Neural cell (in vitro differentiated cells): ENCODE results near the gene KNSTRN. TPM values are rescaled to one million over a fixed set of nuclear protein-coding genes. Genes with fewer than 3 reads are reported as not detected.

Experiments used
- H2AFZ ChIP-seq: fragments of 200-600, 300-800 bp; sonication (generic), shearing (Covaris generic); 2 replicates; pipeline ENCODE4 v1.6.0; 2014; ENCODE audit warnings: low read depth, mild to moderate bottlenecking, antibody characterized with exemption, low read length, moderate library complexity
- H3F3A ChIP-seq: fragments of 200-600 bp; shearing (Covaris generic); 2 replicates; pipeline ENCODE4 v1.6.1; 2016; ENCODE audit warnings: mild to moderate bottlenecking, moderate library complexity, mixed read lengths, antibody characterized with exemption, low read length; ENCODE audit not compliant: insufficient read depth, poor library complexity, severe bottlenecking
- H3K27ac ChIP-seq: fragments of 200-600, 300-800 bp; sonication (generic), shearing (Covaris generic); 2 replicates; pipeline ENCODE4 v1.5.1; 2014; ENCODE audit warnings: mild to moderate bottlenecking, low read length, moderate library complexity
- H3K27me3 ChIP-seq: fragments of 300-800, 200-600 bp; sonication (generic), shearing (Covaris generic); 2 replicates; pipeline ENCODE4 v1.6.0; 2014; ENCODE audit warnings: mild to moderate bottlenecking, low read depth, low read length, moderate library complexity; ENCODE audit not compliant: insufficient read depth
- H3K36me3 ChIP-seq: fragments of 300-800, 200-600 bp; sonication (generic), shearing (Covaris generic); 2 replicates; pipeline ENCODE4 v1.5.1; 2014; ENCODE audit warnings: mild to moderate bottlenecking, antibody characterized with exemption, low read length, moderate library complexity; ENCODE audit not compliant: insufficient read depth
- H3K4me2 ChIP-seq: fragments of 300-800, 200-600 bp; sonication (generic), shearing (Covaris generic); 2 replicates; pipeline ENCODE4 v1.6.0; 2014; ENCODE audit warnings: mild to moderate bottlenecking, low read length
- H3K4me3 ChIP-seq: fragments of 300-800, 200-600 bp; sonication (generic), shearing (Covaris generic); 2 replicates; pipeline ENCODE4 v1.5.1; 2014; ENCODE audit warnings: mild to moderate bottlenecking, low read length, moderate library complexity
- H3K79me2 ChIP-seq: fragments of 200-600 bp; shearing (Covaris generic); replicated peaks from 2 replicates; pipeline ENCODE4 v1.6.0; 2014; ENCODE audit warnings: mild to moderate bottlenecking, low read length, moderate library complexity; ENCODE audit not compliant: insufficient read depth
- H3K9ac ChIP-seq: fragments of 300-800, 200-600 bp; sonication (generic), shearing (Covaris generic); 2 replicates; pipeline ENCODE4 v1.6.1; 2016; ENCODE audit warnings: mild to moderate bottlenecking, low read length, mixed read lengths
- H3K9me2 ChIP-seq: fragments of 200-600 bp; shearing (Covaris generic); 2 replicates; pipeline ENCODE4 v1.6.1; 2016; ENCODE audit warnings: mild to moderate bottlenecking, low read length, mixed read lengths; ENCODE audit not compliant: insufficient read depth
- H3K9me3 ChIP-seq: fragments of 200-600, 300-800 bp; sonication (generic), shearing (Covaris generic); 2 replicates; pipeline ENCODE4 v1.6.1; 2016; ENCODE audit warnings: mild to moderate bottlenecking, mixed run types, low read length, moderate library complexity, mixed read lengths
- H4K20me1 ChIP-seq: fragments of 200-600 bp; shearing (Covaris generic); 2 replicates; pipeline ENCODE4 v1.6.1; 2016; ENCODE audit warnings: mild to moderate bottlenecking, mixed run types; ENCODE audit not compliant: insufficient read depth
- EP300 ChIP-seq: fragments of 450-650 bp; conservative IDR thresholded peaks from 2 replicates; pipeline ENCODE4 v1.6.1; 2014; ENCODE audit warnings: antibody characterized with exemption, mild to moderate bottlenecking, moderate library complexity; ENCODE audit not compliant: poor library complexity, severe bottlenecking
- EZH2 ChIP-seq: fragments of 200-600, 300-800 bp; shearing (Covaris generic), sonication (generic); IDR thresholded peaks from 2 replicates; pipeline ENCODE4 v1.6.1; 2014; ENCODE audit warnings: antibody characterized with exemption, low read length, borderline replicate concordance, mild to moderate bottlenecking; ENCODE audit not compliant: insufficient read depth, poor library complexity, severe bottlenecking
- MXI1 ChIP-seq: fragments of 450-650 bp; conservative IDR thresholded peaks from 2 replicates; pipeline ENCODE4 v1.6.1; 2014; ENCODE audit warnings: antibody characterized with exemption, mild to moderate bottlenecking; ENCODE audit not compliant: poor library complexity, severe bottlenecking
- POLR2AphosphoS5 ChIP-seq: IDR thresholded peaks from 2 replicates; pipeline ENCODE4 v1.6.1; 2012
- RAD21 ChIP-seq: fragments of 450-650 bp; conservative IDR thresholded peaks from 2 replicates; pipeline ENCODE4 v1.6.1; 2014; ENCODE audit warnings: antibody characterized with exemption, mild to moderate bottlenecking, moderate library complexity
- SMC3 ChIP-seq: fragments of 450-650 bp; conservative IDR thresholded peaks from 2 replicates; pipeline ENCODE4 v1.6.1; 2014; ENCODE audit warnings: antibody characterized with exemption, mild to moderate bottlenecking, moderate library complexity; ENCODE audit not compliant: poor library complexity
- TAF1 ChIP-seq: IDR thresholded peaks from 2 replicates; pipeline ENCODE4 v1.6.1; 2012; ENCODE audit warnings: low read depth
- polyA plus RNA-seq: library from polyadenylated mRNA; depleted of rRNA; stranded (reverse); fragments of >200 nt; gene quantifications from 2 replicates; pipeline ENCODE4 v1.2.3, GENCODE V29; 2014
- TF ChIP-seq, protein P1 (sequence below): IDR thresholded peaks from 2 replicates; pipeline ENCODE4 v1.6.1; 2012; ENCODE audit warnings: borderline replicate concordance
- TF ChIP-seq, protein P2 (sequence below): fragments of 450-650 bp; IDR thresholded peaks from 2 replicates; pipeline ENCODE4 v1.5.1; 2014; ENCODE audit warnings: antibody characterized with exemption, mild to moderate bottlenecking, moderate library complexity; ENCODE audit not compliant: poor library complexity, severe bottlenecking

Gene KNSTRN
- polyA plus RNA-seq, 1 donor from 2014 or later = 38.3 TPM

DNA sequence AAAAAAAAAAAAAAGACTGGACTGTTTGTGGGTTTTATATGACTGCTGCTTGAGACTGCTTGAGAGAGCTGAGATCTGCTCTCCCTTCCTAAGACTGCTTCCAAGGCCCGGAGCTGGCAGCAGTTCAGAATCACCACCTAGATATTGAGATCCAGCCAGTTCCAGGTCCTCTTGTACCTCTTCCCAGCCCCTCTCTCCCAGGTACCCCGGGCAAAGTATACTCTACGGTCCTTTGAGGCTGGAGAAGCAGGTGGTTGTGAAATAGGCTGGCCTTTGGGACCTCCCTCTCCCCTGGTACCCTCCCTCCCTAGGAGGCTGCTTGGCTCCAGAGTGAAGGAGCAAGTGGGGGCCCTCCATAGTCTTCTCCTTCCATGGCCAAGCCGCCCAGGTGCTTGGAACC is 45.7 kb downstream of the KNSTRN start:
- H2AFZ ChIP-seq = no peak overlapping the region
- H3K9ac ChIP-seq = no peak overlapping the region

DNA sequence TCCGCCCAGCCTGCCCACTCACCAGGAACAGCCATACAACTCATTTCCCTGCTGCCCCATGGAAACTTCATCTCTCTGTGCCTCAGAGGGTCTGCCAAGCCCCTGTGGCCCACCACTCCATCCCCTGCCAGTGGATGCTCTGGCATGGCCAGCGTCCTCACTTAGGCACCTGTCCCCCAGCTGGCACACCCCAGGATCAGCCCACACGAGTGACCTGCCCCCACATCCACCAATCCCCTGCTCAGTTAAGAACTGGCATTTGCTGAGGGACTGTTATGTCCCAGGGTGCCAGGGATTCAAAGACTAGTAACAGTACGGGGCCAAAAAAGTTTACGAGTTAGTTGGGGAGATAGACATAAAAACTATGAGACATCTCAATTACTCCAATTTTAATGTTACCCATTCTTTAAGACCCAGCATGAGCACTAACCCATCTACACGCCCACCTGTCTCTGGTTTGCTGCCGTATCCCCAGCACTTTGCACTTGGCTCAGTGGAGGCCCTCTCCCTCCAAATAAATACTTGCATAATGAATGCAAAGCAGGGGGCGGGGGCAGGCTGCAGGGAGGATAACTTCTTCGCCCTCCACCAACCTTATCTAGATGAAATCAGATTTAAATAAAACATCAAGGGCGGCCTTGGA is 46.7 kb downstream of the KNSTRN start:
- H3K36me3 ChIP-seq = no peaks in the 10 kb centered on the region
- no peaks in the 10 kb centered on the region for H4K20me1 ChIP-seq
- no peak for TF ChIP-seq EZH2
- TF ChIP-seq TAF1 = no peak
- no peak for TF ChIP-seq POLR2AphosphoS5
- TF ChIP-seq RAD21 = no peak
- no peak for TF ChIP-seq EP300
- TF ChIP-seq SMC3 = no peak
- TF ChIP-seq MXI1 = no peak
- TF ChIP-seq, protein P1, sequence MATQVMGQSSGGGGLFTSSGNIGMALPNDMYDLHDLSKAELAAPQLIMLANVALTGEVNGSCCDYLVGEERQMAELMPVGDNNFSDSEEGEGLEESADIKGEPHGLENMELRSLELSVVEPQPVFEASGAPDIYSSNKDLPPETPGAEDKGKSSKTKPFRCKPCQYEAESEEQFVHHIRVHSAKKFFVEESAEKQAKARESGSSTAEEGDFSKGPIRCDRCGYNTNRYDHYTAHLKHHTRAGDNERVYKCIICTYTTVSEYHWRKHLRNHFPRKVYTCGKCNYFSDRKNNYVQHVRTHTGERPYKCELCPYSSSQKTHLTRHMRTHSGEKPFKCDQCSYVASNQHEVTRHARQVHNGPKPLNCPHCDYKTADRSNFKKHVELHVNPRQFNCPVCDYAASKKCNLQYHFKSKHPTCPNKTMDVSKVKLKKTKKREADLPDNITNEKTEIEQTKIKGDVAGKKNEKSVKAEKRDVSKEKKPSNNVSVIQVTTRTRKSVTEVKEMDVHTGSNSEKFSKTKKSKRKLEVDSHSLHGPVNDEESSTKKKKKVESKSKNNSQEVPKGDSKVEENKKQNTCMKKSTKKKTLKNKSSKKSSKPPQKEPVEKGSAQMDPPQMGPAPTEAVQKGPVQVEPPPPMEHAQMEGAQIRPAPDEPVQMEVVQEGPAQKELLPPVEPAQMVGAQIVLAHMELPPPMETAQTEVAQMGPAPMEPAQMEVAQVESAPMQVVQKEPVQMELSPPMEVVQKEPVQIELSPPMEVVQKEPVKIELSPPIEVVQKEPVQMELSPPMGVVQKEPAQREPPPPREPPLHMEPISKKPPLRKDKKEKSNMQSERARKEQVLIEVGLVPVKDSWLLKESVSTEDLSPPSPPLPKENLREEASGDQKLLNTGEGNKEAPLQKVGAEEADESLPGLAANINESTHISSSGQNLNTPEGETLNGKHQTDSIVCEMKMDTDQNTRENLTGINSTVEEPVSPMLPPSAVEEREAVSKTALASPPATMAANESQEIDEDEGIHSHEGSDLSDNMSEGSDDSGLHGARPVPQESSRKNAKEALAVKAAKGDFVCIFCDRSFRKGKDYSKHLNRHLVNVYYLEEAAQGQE = no peak
- TF ChIP-seq, protein P2, sequence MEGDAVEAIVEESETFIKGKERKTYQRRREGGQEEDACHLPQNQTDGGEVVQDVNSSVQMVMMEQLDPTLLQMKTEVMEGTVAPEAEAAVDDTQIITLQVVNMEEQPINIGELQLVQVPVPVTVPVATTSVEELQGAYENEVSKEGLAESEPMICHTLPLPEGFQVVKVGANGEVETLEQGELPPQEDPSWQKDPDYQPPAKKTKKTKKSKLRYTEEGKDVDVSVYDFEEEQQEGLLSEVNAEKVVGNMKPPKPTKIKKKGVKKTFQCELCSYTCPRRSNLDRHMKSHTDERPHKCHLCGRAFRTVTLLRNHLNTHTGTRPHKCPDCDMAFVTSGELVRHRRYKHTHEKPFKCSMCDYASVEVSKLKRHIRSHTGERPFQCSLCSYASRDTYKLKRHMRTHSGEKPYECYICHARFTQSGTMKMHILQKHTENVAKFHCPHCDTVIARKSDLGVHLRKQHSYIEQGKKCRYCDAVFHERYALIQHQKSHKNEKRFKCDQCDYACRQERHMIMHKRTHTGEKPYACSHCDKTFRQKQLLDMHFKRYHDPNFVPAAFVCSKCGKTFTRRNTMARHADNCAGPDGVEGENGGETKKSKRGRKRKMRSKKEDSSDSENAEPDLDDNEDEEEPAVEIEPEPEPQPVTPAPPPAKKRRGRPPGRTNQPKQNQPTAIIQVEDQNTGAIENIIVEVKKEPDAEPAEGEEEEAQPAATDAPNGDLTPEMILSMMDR = no peak
- no peaks in the 10 kb centered on the region for H3K79me2 ChIP-seq
- no peak overlapping the region for H3K27ac ChIP-seq
- no peaks in the 10 kb centered on the region for H3K27me3 ChIP-seq
- H3K9me3 ChIP-seq = no peaks in the 10 kb centered on the region
- no peak overlapping the region for H2AFZ ChIP-seq
- no peak overlapping the region for H3K9ac ChIP-seq
- H3K9me2 ChIP-seq = no peaks in the 10 kb centered on the region
- H3K4me3 ChIP-seq = no peak overlapping the region
- H3K4me2 ChIP-seq = no peak overlapping the region
- no peaks in the 10 kb centered on the region for H3F3A ChIP-seq

More for the DNA sequence above, 45.7 kb downstream of the KNSTRN start:
- Histone ChIP-seq H3F3A (no peaks in the 10 kb centered on the region), H3K9me3 (no peaks in the 10 kb centered on the region), H3K4me2 (no peak overlapping the region), H3K36me3 (no peaks in the 10 kb centered on the region), H3K9me2 (no peaks in the 10 kb centered on the region), H3K4me3 (no peak overlapping the region), H4K20me1 (no peaks in the 10 kb centered on the region), H3K27me3 (no peaks in the 10 kb centered on the region), H3K79me2 (no peaks in the 10 kb centered on the region), H3K27ac (no peak overlapping the region)
- no peak for TF ChIP-seq MXI1
- no peak for TF ChIP-seq RAD21
- TF ChIP-seq, protein P1 = no peak
- TF ChIP-seq, protein P2 = no peak
- no peak for TF ChIP-seq SMC3
- no peak for TF ChIP-seq POLR2AphosphoS5
- no peak for TF ChIP-seq TAF1
- TF ChIP-seq EZH2 = no peak
- no peak for TF ChIP-seq EP300
